Measurements from ENCODE around the gene GADL1.

DNA sequence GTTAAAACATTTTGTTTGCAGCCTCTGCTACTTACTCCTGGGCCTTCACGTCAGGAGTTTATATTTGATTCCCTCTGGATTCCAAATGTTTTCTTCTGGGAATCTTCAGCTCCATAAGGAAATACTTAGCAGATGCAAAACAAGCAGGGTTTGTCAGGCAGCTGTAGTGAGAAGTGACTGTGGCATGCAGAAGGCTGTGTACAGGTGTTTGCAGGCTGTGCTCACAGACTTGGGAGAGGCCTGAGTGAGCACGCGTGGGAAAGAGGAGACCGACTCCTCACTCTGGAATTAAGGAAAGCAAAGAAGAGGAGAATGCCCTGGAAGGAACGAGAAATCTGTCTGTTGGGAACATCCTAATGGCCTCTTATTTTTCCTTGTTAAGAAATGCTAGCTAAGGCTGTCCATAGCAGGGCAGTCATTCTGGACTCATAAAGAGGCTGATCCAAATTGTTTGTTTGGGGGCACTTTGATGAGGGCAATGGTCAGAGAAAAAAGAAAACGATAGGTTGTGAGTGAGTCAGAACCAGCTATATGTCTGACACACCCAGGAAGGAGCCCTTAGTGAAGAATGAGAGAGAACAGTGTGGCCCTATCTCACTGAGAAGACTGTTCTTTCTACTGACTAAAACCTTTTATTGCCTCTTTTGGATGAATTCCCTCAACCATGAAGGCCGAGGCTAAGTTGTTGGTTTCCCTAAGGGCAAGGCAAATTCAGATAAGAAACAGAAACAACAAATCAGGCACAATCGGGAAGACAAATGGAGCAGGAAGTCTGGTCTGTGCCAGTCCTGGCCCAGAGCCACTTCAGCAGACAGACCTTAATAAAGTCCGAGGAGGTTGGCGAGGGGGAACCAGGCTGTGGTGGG, 205.5 kb downstream of the GADL1 start:
- TF ChIP-seq, protein P1, sequence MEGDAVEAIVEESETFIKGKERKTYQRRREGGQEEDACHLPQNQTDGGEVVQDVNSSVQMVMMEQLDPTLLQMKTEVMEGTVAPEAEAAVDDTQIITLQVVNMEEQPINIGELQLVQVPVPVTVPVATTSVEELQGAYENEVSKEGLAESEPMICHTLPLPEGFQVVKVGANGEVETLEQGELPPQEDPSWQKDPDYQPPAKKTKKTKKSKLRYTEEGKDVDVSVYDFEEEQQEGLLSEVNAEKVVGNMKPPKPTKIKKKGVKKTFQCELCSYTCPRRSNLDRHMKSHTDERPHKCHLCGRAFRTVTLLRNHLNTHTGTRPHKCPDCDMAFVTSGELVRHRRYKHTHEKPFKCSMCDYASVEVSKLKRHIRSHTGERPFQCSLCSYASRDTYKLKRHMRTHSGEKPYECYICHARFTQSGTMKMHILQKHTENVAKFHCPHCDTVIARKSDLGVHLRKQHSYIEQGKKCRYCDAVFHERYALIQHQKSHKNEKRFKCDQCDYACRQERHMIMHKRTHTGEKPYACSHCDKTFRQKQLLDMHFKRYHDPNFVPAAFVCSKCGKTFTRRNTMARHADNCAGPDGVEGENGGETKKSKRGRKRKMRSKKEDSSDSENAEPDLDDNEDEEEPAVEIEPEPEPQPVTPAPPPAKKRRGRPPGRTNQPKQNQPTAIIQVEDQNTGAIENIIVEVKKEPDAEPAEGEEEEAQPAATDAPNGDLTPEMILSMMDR (IDR thresholded peaks at IDR 0.05): no peak
- no peak for TF ChIP-seq POLR2A (IDR thresholded peaks at IDR 0.05)

All from tibial nerve (tissue), 3 donors.